GM20000 (cell line): Measurements from ENCODE around the gene ECEL1.
"Not testable (repeated sequence)": the region's sequence is repeated elsewhere in the genome, so short reads cannot be mapped to it uniquely, and the experiment has no call there.

ENCODE experiments used
- DNase-seq: peaks from one replicate; pipeline ENCODE4 v3.0.0; 2012; ENCODE audit warnings: low spot score
- TF ChIP-seq, protein P1 (sequence below): IDR thresholded peaks from 2 replicates; pipeline ENCODE4 v1.5.1; 2012; ENCODE audit warnings: mild to moderate bottlenecking, control low read depth; ENCODE audit errors: extremely low read depth, missing control alignments

Gene ECEL1

GRCh38 chr2:232458661-232459418, 28.8 kb downstream of the ECEL1 start:
- TF ChIP-seq, protein P1, sequence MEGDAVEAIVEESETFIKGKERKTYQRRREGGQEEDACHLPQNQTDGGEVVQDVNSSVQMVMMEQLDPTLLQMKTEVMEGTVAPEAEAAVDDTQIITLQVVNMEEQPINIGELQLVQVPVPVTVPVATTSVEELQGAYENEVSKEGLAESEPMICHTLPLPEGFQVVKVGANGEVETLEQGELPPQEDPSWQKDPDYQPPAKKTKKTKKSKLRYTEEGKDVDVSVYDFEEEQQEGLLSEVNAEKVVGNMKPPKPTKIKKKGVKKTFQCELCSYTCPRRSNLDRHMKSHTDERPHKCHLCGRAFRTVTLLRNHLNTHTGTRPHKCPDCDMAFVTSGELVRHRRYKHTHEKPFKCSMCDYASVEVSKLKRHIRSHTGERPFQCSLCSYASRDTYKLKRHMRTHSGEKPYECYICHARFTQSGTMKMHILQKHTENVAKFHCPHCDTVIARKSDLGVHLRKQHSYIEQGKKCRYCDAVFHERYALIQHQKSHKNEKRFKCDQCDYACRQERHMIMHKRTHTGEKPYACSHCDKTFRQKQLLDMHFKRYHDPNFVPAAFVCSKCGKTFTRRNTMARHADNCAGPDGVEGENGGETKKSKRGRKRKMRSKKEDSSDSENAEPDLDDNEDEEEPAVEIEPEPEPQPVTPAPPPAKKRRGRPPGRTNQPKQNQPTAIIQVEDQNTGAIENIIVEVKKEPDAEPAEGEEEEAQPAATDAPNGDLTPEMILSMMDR: no peak
- no peak for DNase-seq

GRCh38 chr2:232458051-232458660, 29.5 kb downstream of the ECEL1 start:
- DNase-seq: no peak
- TF ChIP-seq, protein P1: no peak

DNA sequence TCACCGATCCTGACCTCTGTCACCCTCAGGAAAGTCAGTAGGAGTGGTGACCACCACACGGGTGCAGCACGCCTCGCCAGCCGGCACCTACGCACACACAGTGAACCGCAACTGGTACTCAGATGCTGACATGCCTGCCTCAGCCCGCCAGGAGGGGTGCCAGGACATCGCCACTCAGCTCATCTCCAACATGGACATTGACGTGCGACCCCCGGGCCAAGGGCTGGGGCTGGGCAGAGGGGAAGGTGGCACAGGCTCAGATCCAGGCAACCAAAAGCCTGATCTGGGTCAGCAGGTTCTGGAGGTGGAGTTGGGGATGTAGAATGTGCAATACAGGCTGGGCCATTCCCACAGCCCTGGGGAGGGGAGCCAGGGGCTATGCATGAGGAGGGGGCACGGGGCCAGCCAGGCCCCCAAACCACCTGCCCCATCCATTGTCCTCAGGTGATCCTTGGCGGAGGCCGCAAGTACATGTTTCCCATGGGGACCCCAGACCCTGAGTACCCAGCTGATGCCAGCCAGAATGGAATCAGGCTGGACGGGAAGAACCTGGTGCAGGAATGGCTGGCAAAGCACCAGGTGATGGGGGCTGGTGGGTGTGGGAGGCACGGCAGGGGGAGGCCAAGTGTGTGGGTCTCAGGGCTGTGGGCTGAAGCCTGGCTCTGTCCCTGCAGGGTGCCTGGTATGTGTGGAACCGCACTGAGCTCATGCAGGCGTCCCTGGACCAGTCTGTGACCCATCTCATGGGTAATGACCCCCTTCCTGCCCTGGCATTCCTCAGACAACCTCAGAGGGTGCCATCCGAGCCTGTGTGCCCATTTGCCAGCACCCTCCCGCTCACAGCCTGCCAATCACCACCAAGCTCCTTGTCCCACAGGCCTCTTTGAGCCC, 30.3 kb downstream of the ECEL1 start:
- TF ChIP-seq, protein P1: no peak
- DNase-seq: no peak

DNA sequence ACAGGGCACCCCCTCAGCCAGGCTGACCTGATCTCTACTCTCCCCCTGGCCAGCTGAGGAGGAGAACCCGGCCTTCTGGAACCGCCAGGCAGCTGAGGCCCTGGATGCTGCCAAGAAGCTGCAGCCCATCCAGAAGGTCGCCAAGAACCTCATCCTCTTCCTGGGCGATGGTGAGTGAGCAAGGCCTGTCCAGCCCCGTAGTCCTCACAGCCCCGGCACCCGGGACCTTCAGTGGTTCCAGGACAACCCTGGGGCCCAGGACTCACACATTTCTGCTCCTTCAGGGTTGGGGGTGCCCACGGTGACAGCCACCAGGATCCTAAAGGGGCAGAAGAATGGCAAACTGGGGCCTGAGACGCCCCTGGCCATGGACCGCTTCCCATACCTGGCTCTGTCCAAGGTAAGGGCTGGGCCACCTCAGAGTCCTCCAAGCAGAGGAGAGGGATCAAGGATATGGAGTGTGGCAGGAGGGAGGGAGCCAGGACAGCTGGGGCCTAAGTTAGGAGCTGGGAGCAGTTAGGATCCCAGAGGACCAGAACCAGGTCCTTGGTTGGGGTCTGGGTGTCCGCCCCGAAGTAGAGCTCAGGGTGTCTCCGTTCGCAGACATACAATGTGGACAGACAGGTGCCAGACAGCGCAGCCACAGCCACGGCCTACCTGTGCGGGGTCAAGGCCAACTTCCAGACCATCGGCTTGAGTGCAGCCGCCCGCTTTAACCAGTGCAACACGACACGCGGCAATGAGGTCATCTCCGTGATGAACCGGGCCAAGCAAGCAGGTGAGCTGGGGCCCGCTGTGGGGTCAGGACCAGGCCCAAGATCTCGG, 31.1 kb downstream of the ECEL1 start:
- TF ChIP-seq, protein P1: no peak
- DNase-seq: no peak

- DNase-seq: no peak
- TF ChIP-seq, protein P1: no peak
These were observed 32.0 kb downstream of the ECEL1 start, which contains the start of gene ALPI for GRCh38 chr2:232455426-232456255. TSS of gene ALPI (plus strand) at chr2:232456153. CDS start at chr2:232456200, 47 bp downstream.

GRCh38 chr2:232454630-232455029, 33.0 kb downstream of the ECEL1 start:
- TF ChIP-seq, protein P1: no peak
- no peak for DNase-seq

- DNase-seq: not testable (repeated sequence)
These were observed 36.0 kb downstream of the ECEL1 start for GRCh38 chr2:232451645-232452044.
